HG03432 (cell line): Measurements from ENCODE around the gene SYDE2.
"Not testable (repeated sequence)": the region's sequence is repeated elsewhere in the genome, so short reads cannot be mapped to it uniquely, and the experiment has no call there.

ENCODE experiments used
- ATAC-seq: cut with Tn5 transposase; IDR thresholded peaks from one replicate; pipeline ENCODE4 v1.9.1; 2021; ENCODE audit warnings: mild to moderate bottlenecking, moderate library complexity; ENCODE audit not compliant: unreplicated experiment

Gene SYDE2

GRCh38 chr1:85219853-85220610, 19.2 kb upstream of the SYDE2 start:
- ATAC-seq: no peak

DNA sequence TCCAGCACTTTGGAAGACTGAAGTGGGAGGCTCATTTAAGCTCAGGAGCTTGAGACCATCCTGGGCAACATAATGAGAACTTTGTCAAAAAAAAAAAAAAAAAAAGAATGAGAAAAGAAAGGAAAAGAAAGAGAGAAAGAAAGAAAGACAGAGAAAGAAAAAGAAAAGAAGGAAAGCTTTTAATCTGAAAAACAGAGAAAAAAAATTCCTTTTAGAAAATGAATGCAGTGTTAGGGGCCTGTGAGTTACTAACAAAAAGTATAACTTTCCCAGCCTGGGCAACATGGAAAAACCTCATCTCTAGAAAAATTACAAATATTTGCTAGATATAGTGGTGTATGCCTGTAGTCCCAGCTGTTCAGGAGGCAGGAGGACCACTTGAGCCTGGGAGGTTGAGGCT, 15.9 kb upstream of the SYDE2 start:
- ATAC-seq: no peak

GRCh38 chr1:85214654-85215053, 13.8 kb upstream of the SYDE2 start:
- no peak for ATAC-seq

- no peak for ATAC-seq
Measured at GRCh38 chr1:85208488-85208887, 7.7 kb upstream of the SYDE2 start.

DNA sequence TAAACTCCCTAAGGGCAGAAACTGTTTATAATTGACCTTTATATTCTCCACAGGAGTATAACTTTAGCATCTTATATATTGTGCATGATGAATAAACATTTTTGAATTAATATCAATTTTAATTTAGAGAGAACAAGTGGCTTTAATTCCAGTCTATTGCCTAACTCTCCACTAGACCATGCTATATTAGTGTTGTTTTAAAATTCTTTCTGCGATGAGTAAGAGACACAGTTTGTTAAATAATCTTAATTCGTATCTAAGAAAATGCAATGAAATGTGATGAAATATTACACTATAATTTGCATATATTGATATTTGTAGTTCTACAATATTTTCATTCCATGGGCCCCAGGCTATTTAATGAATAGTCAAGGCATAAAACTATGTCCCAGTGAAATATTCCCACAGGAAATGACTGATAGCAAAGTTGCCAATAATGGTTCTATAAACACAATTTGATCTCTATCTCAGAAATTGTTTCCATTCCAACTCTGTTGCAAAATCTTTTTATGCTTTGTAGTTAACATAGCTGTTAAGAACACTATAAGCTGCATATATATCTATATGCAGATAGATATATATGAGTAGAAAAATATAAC, 2.9 kb upstream of the SYDE2 start:
- ATAC-seq: no peak

DNA sequence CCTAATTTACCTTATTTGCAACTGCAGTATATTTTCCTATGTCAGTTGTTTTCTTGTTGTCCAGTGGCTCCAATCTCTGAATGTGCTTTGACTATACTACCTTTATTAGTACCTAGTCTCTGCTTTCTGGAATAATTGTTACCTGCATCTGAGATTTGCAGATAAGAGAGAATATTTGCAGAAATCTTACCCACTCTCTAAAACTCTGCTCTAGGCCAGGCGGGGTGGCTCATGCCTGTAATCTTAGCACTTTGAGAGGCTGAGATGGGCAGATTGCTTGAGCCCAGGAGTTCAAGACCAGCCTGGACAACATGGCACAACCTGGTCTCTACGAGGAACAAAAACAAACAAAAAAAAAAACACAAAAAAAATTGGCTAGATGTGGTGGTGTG, 2.0 kb upstream of the SYDE2 start:
- ATAC-seq: no peak

DNA sequence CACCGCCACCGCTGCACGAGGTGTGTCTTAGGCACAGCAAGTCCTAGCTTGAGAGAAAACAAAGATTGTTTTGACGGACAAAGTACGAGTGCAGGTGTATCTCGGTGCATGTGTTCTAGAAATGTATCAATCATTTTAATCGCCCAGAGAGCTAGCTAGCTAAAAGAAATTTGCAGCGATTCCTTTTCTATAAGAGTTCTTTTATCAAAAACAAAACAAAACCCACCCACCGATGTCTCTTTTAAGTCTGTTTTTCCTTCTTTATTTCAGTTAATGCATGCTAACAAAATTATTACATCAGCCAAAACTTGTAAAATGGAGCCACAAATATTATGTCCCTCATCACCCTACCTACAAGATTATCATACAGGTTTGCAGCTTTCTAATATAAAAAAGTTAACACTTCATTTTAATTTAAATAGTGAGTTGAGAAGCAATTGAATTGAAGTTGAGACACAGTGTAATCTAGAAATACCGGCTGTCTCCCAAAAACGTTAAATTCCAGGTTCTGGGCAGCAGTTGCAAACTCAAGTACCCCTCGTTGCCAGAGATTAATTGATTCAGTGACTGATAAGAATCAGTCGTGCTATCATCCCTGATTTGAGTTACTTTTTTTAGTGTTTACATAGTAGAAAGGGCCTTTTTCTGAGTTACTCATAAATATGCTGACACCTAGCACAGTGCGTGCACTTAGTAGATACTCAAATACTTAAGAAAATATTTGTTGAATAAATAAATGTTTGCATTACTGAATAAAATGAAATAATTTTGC, 1.5 kb upstream of the SYDE2 start:
- ATAC-seq: no peak

- ATAC-seq: peak; percentile 57
Measured at GRCh38 chr1:85201340-85202091, 700 bp upstream of the SYDE2 start.

DNA sequence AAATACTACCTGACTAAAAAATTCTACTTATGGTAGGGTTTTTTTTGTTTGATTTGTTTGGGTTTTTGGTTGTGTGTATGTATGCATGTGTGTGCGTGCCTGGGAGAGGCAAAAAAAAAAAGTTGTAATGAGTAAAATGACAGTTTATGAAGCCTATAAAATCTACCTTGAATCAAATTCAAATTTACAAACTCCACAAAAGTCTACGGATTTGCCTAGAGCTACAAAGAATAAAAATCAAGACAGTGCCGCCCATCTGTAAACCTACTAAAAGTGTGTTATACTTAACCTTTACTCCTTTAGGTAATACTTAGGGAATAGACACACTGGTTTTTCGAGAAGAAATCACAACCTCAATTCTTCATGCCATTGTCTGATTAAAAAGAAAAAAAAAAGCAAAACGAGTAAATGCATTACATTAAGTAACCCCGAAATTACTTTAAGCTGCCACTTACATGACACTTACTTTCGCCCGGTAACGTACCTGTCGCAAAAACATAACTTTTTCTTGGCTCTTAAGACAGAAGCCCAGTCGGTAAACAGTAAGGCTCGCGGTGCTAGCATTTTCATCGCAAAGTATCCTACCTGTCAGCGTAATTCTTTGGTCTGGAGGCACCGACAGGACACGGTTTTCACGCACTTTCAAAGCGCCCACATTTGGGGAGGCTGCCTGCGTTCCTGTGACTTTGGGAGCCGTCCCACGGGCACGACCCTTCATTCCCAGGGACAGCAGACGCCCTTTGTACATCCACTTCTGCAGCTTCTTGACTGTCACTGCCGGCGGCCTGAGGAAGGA, 951 bp downstream of the SYDE2 start:
- no peak for ATAC-seq

DNA sequence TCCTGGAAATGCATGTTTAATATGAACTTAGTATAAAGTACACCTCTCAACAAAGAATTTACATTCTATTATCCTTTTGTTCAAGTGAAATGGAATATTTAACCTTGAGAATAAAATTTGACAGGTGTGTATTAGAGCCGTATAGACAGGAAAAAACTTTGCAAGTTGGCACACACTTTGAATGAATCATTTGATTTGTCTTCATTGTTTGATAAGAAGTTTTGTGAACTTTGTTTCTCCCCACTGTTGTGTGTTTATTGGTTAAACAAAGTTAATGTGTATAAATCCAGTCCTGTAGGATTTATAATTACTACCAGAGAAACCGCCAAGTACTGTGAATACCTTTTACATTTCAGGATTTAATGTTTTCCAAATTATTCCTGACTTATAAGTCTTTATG, 2.0 kb downstream of the SYDE2 start:
- no peak for ATAC-seq

DNA sequence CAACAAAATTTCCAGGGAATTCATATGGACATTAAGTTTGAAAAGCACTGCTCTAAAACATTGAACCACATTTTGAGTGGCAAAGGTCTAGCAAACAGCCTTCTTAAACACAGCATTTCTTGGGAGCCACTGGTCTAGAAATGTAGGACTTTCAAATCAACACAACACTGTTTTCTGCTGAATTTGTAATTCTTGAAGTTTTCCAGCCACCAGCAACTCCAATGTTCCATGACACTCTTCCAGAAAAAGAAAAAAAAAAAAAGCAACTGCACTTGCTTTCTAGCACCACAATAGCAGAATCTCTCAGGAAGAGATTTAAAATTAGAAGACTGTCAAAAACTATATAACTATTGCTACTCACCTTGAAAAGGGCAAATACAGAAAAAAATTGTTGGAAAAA, 4.5 kb downstream of the SYDE2 start:
- no peak for ATAC-seq

- ATAC-seq: no peak
Measured at GRCh38 chr1:85195703-85196102, 5.1 kb downstream of the SYDE2 start.

DNA sequence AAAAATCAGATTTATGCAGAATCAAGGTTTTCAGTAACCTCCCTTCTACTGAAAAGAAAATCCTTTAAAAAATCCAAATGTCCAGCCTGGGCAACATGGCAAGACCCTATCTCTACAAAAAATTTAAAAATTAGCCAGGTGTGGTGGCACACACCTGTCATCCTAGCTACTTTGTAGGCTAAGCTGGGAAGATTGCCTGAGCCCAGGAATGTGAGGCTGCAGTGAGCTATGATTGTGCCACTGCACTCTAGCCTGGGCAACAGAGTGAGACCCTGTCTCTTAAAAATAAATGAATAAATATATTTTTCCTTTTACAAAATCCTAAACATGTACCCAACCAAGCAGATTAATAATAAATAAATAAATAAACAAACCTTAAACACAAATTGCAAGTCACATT, 8.7 kb downstream of the SYDE2 start:
- ATAC-seq: not testable (repeated sequence)

DNA sequence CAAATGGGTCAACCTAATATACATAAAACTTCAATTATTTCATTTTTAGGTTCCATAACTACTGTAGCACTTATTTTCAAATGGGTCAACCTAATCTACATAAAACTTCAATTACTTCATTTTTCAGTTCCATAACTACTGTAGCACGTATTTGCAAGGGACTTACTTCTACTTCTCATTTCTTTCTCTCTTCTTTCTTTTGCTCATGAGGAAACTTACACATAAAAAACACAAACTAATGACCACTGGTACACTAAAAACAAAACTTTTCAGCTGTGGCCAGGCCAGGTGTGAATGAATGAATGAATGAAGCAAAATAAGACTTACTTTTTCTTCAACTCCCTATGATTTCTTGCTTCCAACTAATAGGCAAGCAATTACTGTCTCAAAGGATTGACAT, 11.7 kb downstream of the SYDE2 start:
- ATAC-seq: no peak

DNA sequence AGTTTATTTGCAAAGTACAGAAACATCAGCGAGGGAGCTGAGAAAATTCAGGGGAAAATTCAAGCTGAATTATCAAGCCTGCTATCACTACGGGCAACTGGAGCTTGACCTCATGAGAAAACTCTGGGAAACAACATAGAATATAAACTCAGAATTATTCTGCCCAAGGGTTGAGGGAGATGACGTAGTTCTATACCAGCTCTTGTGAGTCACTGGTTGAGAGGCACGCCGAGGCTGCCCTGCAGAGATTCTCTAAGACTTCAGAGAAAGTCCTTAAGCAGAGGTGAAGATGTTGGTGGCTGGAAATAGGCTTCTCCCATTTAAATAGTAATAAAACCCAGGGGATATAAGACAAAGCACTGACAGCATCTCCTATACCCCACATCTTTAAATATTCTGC, 12.3 kb downstream of the SYDE2 start:
- ATAC-seq: no peak

DNA sequence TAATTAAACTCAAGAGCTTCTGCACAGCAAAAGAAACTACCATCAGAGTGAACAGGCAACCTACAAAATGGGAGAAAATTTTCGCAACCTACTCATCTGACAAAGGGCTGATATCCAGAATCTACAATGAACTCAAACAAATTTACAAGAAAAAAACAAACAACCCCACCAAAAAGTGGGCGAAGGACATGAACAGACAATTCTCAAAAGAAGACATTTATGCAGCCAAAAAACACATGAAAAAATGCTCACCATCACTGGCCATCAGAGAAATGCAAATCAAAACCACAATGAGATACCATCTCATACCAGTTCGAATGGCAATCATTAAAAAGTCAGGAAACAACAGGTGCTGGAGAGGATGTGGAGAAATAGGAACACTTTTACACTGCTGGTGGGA, 13.8 kb downstream of the SYDE2 start:
- not testable (repeated sequence) for ATAC-seq

DNA sequence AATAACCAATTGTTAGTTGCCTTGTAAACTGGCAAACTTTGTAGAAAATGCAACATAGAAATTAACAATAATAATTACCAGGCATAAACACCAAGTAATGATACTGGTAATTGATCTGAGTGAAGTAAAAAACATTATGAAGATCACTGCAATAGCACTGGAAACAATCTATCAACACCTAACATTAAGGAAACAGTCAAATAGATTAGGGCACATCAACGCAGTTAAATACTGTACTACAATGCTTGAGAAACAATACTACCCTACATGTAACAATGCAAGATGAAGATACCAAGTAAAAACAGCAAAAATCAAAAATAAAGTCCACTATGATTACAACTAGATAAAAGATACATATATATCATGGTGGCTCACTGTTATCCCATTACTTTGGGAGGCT, 16.6 kb downstream of the SYDE2 start:
- no peak for ATAC-seq

- ATAC-seq: no peak
Measured at GRCh38 chr1:85182700-85183099, 18.1 kb downstream of the SYDE2 start.

GRCh38 chr1:85180869-85181268, 19.9 kb downstream of the SYDE2 start:
- ATAC-seq: no peak

- ATAC-seq: peak; percentile 62
Measured at GRCh38 chr1:85179522-85179921, 21.3 kb downstream of the SYDE2 start.

DNA sequence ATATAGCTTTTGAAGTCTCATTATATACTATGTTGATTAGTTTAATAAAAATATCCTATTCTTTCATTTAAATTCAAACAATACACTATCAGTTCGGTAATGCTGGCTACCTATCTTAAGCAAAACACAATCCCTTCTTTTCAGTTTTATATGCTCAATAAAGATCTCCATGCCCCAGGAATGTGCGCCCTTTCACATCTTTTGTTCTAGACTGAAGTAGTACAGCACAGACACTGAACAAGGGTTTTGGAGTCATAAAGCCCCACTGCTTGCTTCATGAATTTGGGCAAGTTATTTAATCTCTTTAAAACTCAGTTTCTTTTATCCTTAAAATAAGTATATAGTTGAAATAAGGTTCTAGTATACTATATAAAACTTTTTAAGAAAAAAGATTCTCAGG, 22.4 kb downstream of the SYDE2 start:
- ATAC-seq: no peak
